HG03025 (cell line): Measurements from ENCODE around the gene MEIOB.
"Not testable (repeated sequence)": the region's sequence is repeated elsewhere in the genome, so short reads cannot be mapped to it uniquely, and the experiment has no call there.

Source experiments
- ATAC-seq: cut with Tn5 transposase; IDR thresholded peaks from one replicate; pipeline ENCODE4 v1.9.1; 2021; ENCODE audit warnings: mild to moderate bottlenecking, moderate library complexity; ENCODE audit not compliant: unreplicated experiment, low FRiP score

MEIOB gene

GRCh38 chr16:1817716-1818115, 54.2 kb downstream of the MEIOB start:
- no peak for ATAC-seq

GRCh38 chr16:1817276-1817589, 54.7 kb downstream of the MEIOB start:
- no peak for ATAC-seq

GRCh38 chr16:1816396-1817275, 55.3 kb downstream of the MEIOB start:
- no peak for ATAC-seq

- ATAC-seq: no peak
These were observed 56.5 kb downstream of the MEIOB start for GRCh38 chr16:1815461-1815860.

- ATAC-seq: no peak
These were observed 59.2 kb downstream of the MEIOB start for GRCh38 chr16:1812732-1813163.

- ATAC-seq: no peak
These were observed 61.4 kb downstream of the MEIOB start for GRCh38 chr16:1810536-1810935.

- no peak for ATAC-seq
These were observed 61.9 kb downstream of the MEIOB start for GRCh38 chr16:1810106-1810505.

GRCh38 chr16:1809281-1809801, 62.6 kb downstream of the MEIOB start:
- ATAC-seq: no peak

GRCh38 chr16:1808691-1809090, 63.3 kb downstream of the MEIOB start:
- ATAC-seq: no peak

GRCh38 chr16:1807626-1808025, 64.3 kb downstream of the MEIOB start:
- ATAC-seq: no peak

GRCh38 chr16:1800701-1801100, 71.3 kb downstream of the MEIOB start:
- ATAC-seq: no peak

- not testable (repeated sequence) for ATAC-seq
These were observed 72.7 kb downstream of the MEIOB start for GRCh38 chr16:1799263-1799662.

- no peak for ATAC-seq
These were observed 76.9 kb downstream of the MEIOB start for GRCh38 chr16:1794908-1795666.

- ATAC-seq: no peak
These were observed 77.6 kb downstream of the MEIOB start for GRCh38 chr16:1794221-1794871.

GRCh38 chr16:1793578-1794220, 78.3 kb downstream of the MEIOB start, which contains the start of gene IGFALS:
IGFALS (minus strand) TSS chr16:1793705; CDS start chr16:1793652, 53 bp downstream.
- ATAC-seq: no peak

GRCh38 chr16:1792836-1793577, 79.0 kb downstream of the MEIOB start:
- ATAC-seq: no peak

GRCh38 chr16:1791943-1792812, 79.8 kb downstream of the MEIOB start:
- no peak for ATAC-seq

- no peak for ATAC-seq
These were observed 80.6 kb downstream of the MEIOB start for GRCh38 chr16:1791256-1791942.
